ENCODE results near the gene ADGRB3.
"Not testable (repeated sequence)": the region's sequence is repeated elsewhere in the genome, so short reads cannot be mapped to it uniquely, and the experiment has no call there.

Gene ADGRB3

GRCh38 chr6:68834551-68834950 lies 199.5 kb downstream of the ADGRB3 start:
- DNase-seq: no peak

GRCh38 chr6:68838571-68838970 lies 203.5 kb downstream of the ADGRB3 start:
- no peak for DNase-seq

GRCh38 chr6:68852791-68853190 lies 217.7 kb downstream of the ADGRB3 start:
- DNase-seq: no peak

- no peak for DNase-seq
Observed at GRCh38 chr6:68859233-68859632, 224.2 kb downstream of the ADGRB3 start.

- DNase-seq: no peak
Observed at GRCh38 chr6:68868646-68869045, 233.6 kb downstream of the ADGRB3 start.

- DNase-seq: no peak
Observed at GRCh38 chr6:68873236-68873635, 238.2 kb downstream of the ADGRB3 start.

- DNase-seq: no peak
Observed at GRCh38 chr6:68874747-68875146, 239.7 kb downstream of the ADGRB3 start.

GRCh38 chr6:68875403-68875802 lies 240.3 kb downstream of the ADGRB3 start:
- no peak for DNase-seq

- DNase-seq: no peak
Observed at GRCh38 chr6:68876792-68877493, 241.9 kb downstream of the ADGRB3 start.

- DNase-seq: no peak
Observed at GRCh38 chr6:68880050-68880813, 245.2 kb downstream of the ADGRB3 start.

GRCh38 chr6:68883325-68883724 lies 248.2 kb downstream of the ADGRB3 start:
- not testable (repeated sequence) for DNase-seq

GRCh38 chr6:68891419-68891818 lies 256.3 kb downstream of the ADGRB3 start:
- DNase-seq: no peak

GRCh38 chr6:68892452-68892851 lies 257.4 kb downstream of the ADGRB3 start:
- no peak for DNase-seq

- no peak for DNase-seq
Observed at GRCh38 chr6:68895929-68896328, 260.8 kb downstream of the ADGRB3 start.

- DNase-seq: no peak
Observed at GRCh38 chr6:68901044-68901443, 266.0 kb downstream of the ADGRB3 start.

- no peak for DNase-seq
Observed at GRCh38 chr6:68911334-68911733, 276.3 kb downstream of the ADGRB3 start.

GRCh38 chr6:68911811-68912210 lies 276.7 kb downstream of the ADGRB3 start:
- no peak for DNase-seq

- not testable (repeated sequence) for DNase-seq
Observed at GRCh38 chr6:68912805-68913204, 277.7 kb downstream of the ADGRB3 start.

GRCh38 chr6:68915586-68915985 lies 280.5 kb downstream of the ADGRB3 start:
- DNase-seq: no peak

GRCh38 chr6:68919537-68919936 lies 284.5 kb downstream of the ADGRB3 start:
- DNase-seq: no peak

- no peak for DNase-seq
Observed at GRCh38 chr6:68941345-68941744, 306.3 kb downstream of the ADGRB3 start.

- DNase-seq: no peak
Observed at GRCh38 chr6:68947721-68948120, 312.6 kb downstream of the ADGRB3 start.

- DNase-seq: no peak
Observed at GRCh38 chr6:68951270-68951669, 316.2 kb downstream of the ADGRB3 start.

GRCh38 chr6:68958327-68958726 lies 323.2 kb downstream of the ADGRB3 start:
- no peak for DNase-seq

Measured in effector CD4-positive, alpha-beta T cell (primary cell).